HepG2 (cell line): ENCODE measurements around the gene EVA1A. TPM values are rescaled to one million over a fixed set of nuclear protein-coding genes. Genes with fewer than 3 reads are reported as not detected.
A peak's percentile ranks its signal among the peaks of the same experiment; 100 is the strongest.

Source experiments
- GTF3A ChIP-seq: sonication (generic); formaldehyde crosslinking; conservative IDR thresholded peaks from 2 replicates; pipeline ENCODE4 v1.4.0; 2020; ENCODE audit warnings: mild to moderate bottlenecking, missing genetic modification reagents
- KAT7 ChIP-seq: IDR thresholded peaks from 2 replicates; pipeline ENCODE4 v1.6.1; 2018; ENCODE audit warnings: borderline replicate concordance, missing compliant biosample characterization
- PAF1 ChIP-seq: IDR thresholded peaks from 2 replicates; pipeline ENCODE4 v1.6.1; 2016; ENCODE audit warnings: missing genetic modification reagents, missing compliant biosample characterization
- RBFOX2 ChIP-seq: fragments of 200-400 bp; formaldehyde crosslinking; IDR thresholded peaks from 2 replicates; pipeline ENCODE4 v1.6.1; 2017; ENCODE audit warnings: low read depth, mild to moderate bottlenecking, low read length
- ZBTB39 ChIP-seq: sonication (generic); formaldehyde crosslinking; IDR thresholded peaks from 2 replicates; pipeline ENCODE4 v1.5.0; 2020; ENCODE audit warnings: missing genetic modification reagents
- ZIK1 ChIP-seq: sonication (generic); formaldehyde crosslinking; IDR thresholded peaks from 2 replicates; pipeline ENCODE4 v1.5.0; 2020; ENCODE audit warnings: mild to moderate bottlenecking, low read depth, missing genetic modification reagents, borderline replicate concordance
- ZMYM2 ChIP-seq: sonication (generic); formaldehyde crosslinking; IDR thresholded peaks from 2 replicates; pipeline ENCODE4 v1.8.0; 2022; ENCODE audit warnings: mild to moderate bottlenecking, missing genetic modification reagents
- ZMYM3 ChIP-seq: sonication (generic); formaldehyde crosslinking; IDR thresholded peaks from 2 replicates; pipeline ENCODE4 v1.5.1; 2020; ENCODE audit warnings: mild to moderate bottlenecking, missing genetic modification reagents
- ZNF263 ChIP-seq: sonication (generic); formaldehyde crosslinking; IDR thresholded peaks from 2 replicates; pipeline ENCODE4 v1.4.0; 2020; ENCODE audit warnings: missing genetic modification reagents
- ZNF333 ChIP-seq: sonication (generic); formaldehyde crosslinking; IDR thresholded peaks from 2 replicates; pipeline ENCODE4 v1.4.0; 2020; ENCODE audit warnings: mild to moderate bottlenecking, missing genetic modification reagents, borderline replicate concordance
- ZNF414 ChIP-seq: sonication (generic); formaldehyde crosslinking; IDR thresholded peaks from 2 replicates; pipeline ENCODE4 v1.5.0; 2020; ENCODE audit warnings: missing genetic modification reagents
- ZNF430 ChIP-seq: sonication (generic); formaldehyde crosslinking; IDR thresholded peaks from 2 replicates; pipeline ENCODE4 v1.9.0; 2021; ENCODE audit warnings: mild to moderate bottlenecking, missing genetic modification reagents
- ZNF496 ChIP-seq: sonication (generic); formaldehyde crosslinking; IDR thresholded peaks from 2 replicates; pipeline ENCODE4 v1.8.1; 2023; ENCODE audit warnings: mild to moderate bottlenecking, moderate library complexity, missing genetic modification reagents; ENCODE audit not compliant: insufficient replicate concordance
- ZNF598 ChIP-seq: sonication (generic); formaldehyde crosslinking; IDR thresholded peaks from 2 replicates; pipeline ENCODE4 v1.5.1; 2020; ENCODE audit warnings: mild to moderate bottlenecking, missing genetic modification reagents, borderline replicate concordance
- ZSCAN20 ChIP-seq: sonication (generic); formaldehyde crosslinking; IDR thresholded peaks from 2 replicates; pipeline ENCODE4 v1.4.0; 2020; ENCODE audit warnings: missing genetic modification reagents, mild to moderate bottlenecking, borderline replicate concordance
- ZSCAN31 ChIP-seq: sonication (generic); formaldehyde crosslinking; IDR thresholded peaks from 2 replicates; pipeline ENCODE4 v1.5.0; 2020; ENCODE audit warnings: low read depth, mild to moderate bottlenecking, missing genetic modification reagents
- polyA plus RNA-seq, 8 experiments: library from polyadenylated mRNA; depleted of rRNA in 3 of 8; stranded (reverse) in 7 of 8; unstranded in 1 of 8; fragments of >200 nt; fragmentation: Illumina TruSeq in 4 of 8; extraction: Trizol in 4 of 8; gene quantifications; 2 replicates each; pipeline versions ENCODE4 v1.2.1 to v1.2.3, GENCODE V29; 2011 to 2016; ENCODE audit warnings: low read depth in 4 of 8, missing spikeins in 1 of 8, mixed read lengths in 1 of 8; ENCODE audit not compliant: insufficient read depth in 1 of 8
- total RNA-seq, 5 experiments: library from RNA; depleted of rRNA; stranded (reverse); fragments of >200 nt; fragmentation: Illumina TruSeq; extraction: Trizol; gene quantifications; 2 replicates each; pipeline ENCODE4 v1.2.3, GENCODE V29; 2016; ENCODE audit warnings: low read depth in 1 of 5

Gene EVA1A
- total and polyA plus RNA-seq, 2 of the 13 experiments (the other 11 are each of a cell fraction or from before 2014, with no cell fraction given), result 57.5 to 57.8 TPM

- TF ChIP-seq ZBTB39 (0 out of 2 replicates have a peak, but pooled peaks have one; percentile 7), GTF3A (no peak), PAF1 (CRISPR knock-in tag) (no peak), ZNF263 (CRISPR knock-in tag) (no peak), ZNF598 (CRISPR knock-in tag) (no peak), ZNF496 (no peak), ZSCAN31 (no peak), RBFOX2 (peak; percentile 59), ZNF414 (CRISPR knock-in tag) (no peak), ZNF430 (no peak), ZMYM3 (CRISPR knock-in tag) (no peak), ZIK1 (no peak), KAT7 (CRISPR knock-in tag) (no peak), ZNF333 (CRISPR knock-in tag) (no peak), ZMYM2 (no peak), ZSCAN20 (CRISPR knock-in tag) (0 out of 2 replicates have a peak, but pooled peaks have one; percentile 42)
Observed at GRCh38 chr2:75561566-75562512, 1.1 kb upstream of the EVA1A start (continued).
